ENCODE results near the gene MEIOSIN. TPM values are rescaled to one million over a fixed set of nuclear protein-coding genes. Genes with fewer than 3 reads are reported as not detected.
A peak's percentile ranks its signal among the peaks of the same experiment; 100 is the strongest.

The MEIOSIN gene
- total and polyA plus RNA-seq, 9 of the 15 experiments (the other 6 are each of a cell fraction or from before 2014, with no cell fraction given), result 0.06 to 2.0 (median 0.76) TPM

- TF ChIP-seq MGA (IDR thresholded peaks at IDR 0.05) (no peak), NONO (IDR thresholded peaks at IDR 0.05; ENCODE audit: low read depth in 2 of 2, low read length in 1 of 2) (no peak), MBD2 (IDR thresholded peaks at IDR 0.05; ENCODE audit: borderline replicate concordance, low read depth) (no peak), ZBTB49 (CRISPR knock-in tag; IDR thresholded peaks at IDR 0.05; ENCODE audit: borderline replicate concordance) (no peak), TGIF2 (CRISPR knock-in tag; IDR thresholded peaks at IDR 0.05) (no peak), TCF15 (CRISPR knock-in tag; IDR thresholded peaks at IDR 0.05) (no peak), ZBTB17 (CRISPR knock-in tag; IDR thresholded peaks at IDR 0.05) (no peak), KAT7 (CRISPR knock-in tag; IDR thresholded peaks at IDR 0.05; ENCODE audit: borderline replicate concordance) (no peak), ZNF583 (CRISPR knock-in tag; IDR thresholded peaks at IDR 0.05) (no peak), PREB (CRISPR knock-in tag; IDR thresholded peaks at IDR 0.05) (no peak), HLTF (IDR thresholded peaks at IDR 0.05) (peak; percentile 82; the same call in 1 of the 2 replicates)
Observed at GRCh38 chr19:45779231-45780145, 46.2 kb downstream of the MEIOSIN start (continued).
